Uterus (tissue), 4 donors: ENCODE data around the gene ETHE1. TPM values are rescaled to one million over a fixed set of nuclear protein-coding genes. Genes with fewer than 3 reads are reported as not detected.

Experiments
- DNase-seq, 2 donors: peaks; one replicate each; pipeline ENCODE4 v3.0.0-alpha.2; 2019 to 2020
- H3K27ac ChIP-seq, 2 donors: fragments of 200-600 bp; sonication (generic); 1 replicate in 1 of 2; 2 replicates in 1 of 2; pipeline ENCODE4 v1.5.1; 2016 to 2018
- H3K27me3 ChIP-seq, 2 donors: fragments of 200-600 bp; sonication (generic); one replicate each; pipeline ENCODE4 v1.5.1; 2018 to 2019; ENCODE audit warnings: control low read depth in 1 of 2
- H3K36me3 ChIP-seq, 2 donors: fragments of 200-600 bp; sonication (generic); one replicate each; pipeline ENCODE4 v1.5.1; 2019; ENCODE audit warnings: control low read depth in 1 of 2
- H3K4me1 ChIP-seq, 2 donors: fragments of 200-600 bp; sonication (generic); one replicate each; pipeline ENCODE4 v1.5.1; 2018 to 2019; ENCODE audit warnings: control low read depth in 1 of 2
- H3K4me3 ChIP-seq, 2 donors: fragments of 200-600 bp; sonication (generic); 1 replicate in 1 of 2; 2 replicates in 1 of 2; pipeline ENCODE4 v1.5.1; 2018 to 2019; ENCODE audit warnings: mild to moderate bottlenecking in 1 of 2
- H3K9me3 ChIP-seq, 2 donors: fragments of 200-600 bp; sonication (generic); one replicate each; pipeline ENCODE4 v1.5.1; 2019; ENCODE audit warnings: control low read depth in 1 of 2
- CTCF ChIP-seq, 4 experiments: fragments of 200-600 bp in 2 of 4; fragments of 450-650 bp in 2 of 4; sonication (generic) in 2 of 4; IDR thresholded peaks; one replicate each; pipeline ENCODE4 v1.5.1; 2016 to 2019; ENCODE audit warnings: antibody characterized with exemption in 4 of 4, mild to moderate bottlenecking in 2 of 4, moderate library complexity in 1 of 4
- POLR2A ChIP-seq, 2 donors: fragments of 450-650 bp; IDR thresholded peaks; one replicate each; pipeline ENCODE4 v1.6.1; 2016; ENCODE audit warnings: antibody characterized with exemption in 2 of 2, mild to moderate bottlenecking in 1 of 2, moderate library complexity in 1 of 2
- intact Hi-C: fragments of 100-400 bp; cut with DNase I; formaldehyde crosslinking; loops from one replicate; pipeline ENCODE4 v1.15.1; 2023; ENCODE audit warnings: low total_unique reads
- total RNA-seq, 4 donors: library from RNA; depleted of rRNA in 3 of 4; stranded (reverse); fragments of >200 nt in 3 of 4; gene quantifications; one replicate each; pipeline versions ENCODE4 v1.1.0 to v1.2.4, GENCODE V29; 2014 to 2023
- donor health status: DM: yes; HTN: yes; CAD: no.

Gene ETHE1
- total RNA-seq, 4 donors from 2014 or later: 0.77 to 29.0 (median 12.5) TPM

GRCh38 chr19:43507880-43508279 is 19.1 kb downstream of the ETHE1 start:
- Histone ChIP-seq H3K4me3 (no peak overlapping the region), H3K9me3 (no peaks in the 10 kb centered on the region), H3K27ac (no peak overlapping the region), H3K4me1 (no peaks in the 10 kb centered on the region), H3K27me3 (no peaks in the 10 kb centered on the region), H3K36me3 (no peaks in the 10 kb centered on the region)
- intact Hi-C loops: no loop called here
- DNase-seq: no peak
- TF ChIP-seq CTCF (IDR thresholded peaks at IDR 0.05) (no peak), POLR2A (IDR thresholded peaks at IDR 0.05) (no peak)

- intact Hi-C loops: no loop called here
- Histone ChIP-seq H3K27ac (no peak overlapping the region), H3K36me3 (no peaks in the 10 kb centered on the region), H3K27me3 (no peaks in the 10 kb centered on the region), H3K9me3 (no peaks in the 10 kb centered on the region), H3K4me3 (no peak overlapping the region), H3K4me1 (no peaks in the 10 kb centered on the region)
- DNase-seq: no peak
- TF ChIP-seq POLR2A (IDR thresholded peaks at IDR 0.05) (no peak), CTCF (IDR thresholded peaks at IDR 0.05) (no peak)
Measured at GRCh38 chr19:43506629-43507028, 20.4 kb downstream of the ETHE1 start.

- Histone ChIP-seq H3K36me3 (no peaks in the 10 kb centered on the region), H3K4me1 (no peaks in the 10 kb centered on the region), H3K27me3 (no peaks in the 10 kb centered on the region), H3K27ac (no peak overlapping the region), H3K9me3 (no peaks in the 10 kb centered on the region), H3K4me3 (no peak overlapping the region)
- no peak for DNase-seq
- TF ChIP-seq POLR2A (IDR thresholded peaks at IDR 0.05): no peak
- no peak for TF ChIP-seq CTCF (IDR thresholded peaks at IDR 0.05)
- intact Hi-C loops: no loop called here
Measured at GRCh38 chr19:43505941-43506340, 21.1 kb downstream of the ETHE1 start.

- Histone ChIP-seq H3K27me3 (no peaks in the 10 kb centered on the region), H3K4me1 (no peaks in the 10 kb centered on the region), H3K36me3 (no peaks in the 10 kb centered on the region), H3K9me3 (no peaks in the 10 kb centered on the region), H3K4me3 (no peak overlapping the region), H3K27ac (peak overlapping the region; percentile 94 to 95)
- no peak for DNase-seq
- no peak for TF ChIP-seq POLR2A (IDR thresholded peaks at IDR 0.05)
- TF ChIP-seq CTCF (IDR thresholded peaks at IDR 0.05): no peak
- intact Hi-C loops: no loop called here
Measured at GRCh38 chr19:43505186-43505456, 21.9 kb downstream of the ETHE1 start.

- TF ChIP-seq CTCF (IDR thresholded peaks at IDR 0.05) (no peak), POLR2A (IDR thresholded peaks at IDR 0.05) (no peak)
- H3K4me3 ChIP-seq: peak within 1 kb of the TSS; percentile 93 to 98
- H3K36me3 ChIP-seq: no peaks in the 10 kb centered on the region
- DNase-seq: peak in 1 of 2 donors; percentile 32
- peak within 1 kb of the TSS; percentile 94 to 95 for H3K27ac ChIP-seq
- no peaks in the 10 kb centered on the region for H3K27me3 ChIP-seq
- no peaks in the 10 kb centered on the region for H3K4me1 ChIP-seq
- intact Hi-C loops: no loop called here
- H3K9me3 ChIP-seq: no peaks in the 10 kb centered on the region
Measured at GRCh38 chr19:43504426-43505185, 22.4 kb downstream of the ETHE1 start, which contains the start of gene PHLDB3. Gene PHLDB3, minus strand, starts transcription at chr19:43504746. Its CDS starts 628 bp downstream, at chr19:43504118.
